ENCODE results near the gene AHNAK.
A peak's percentile ranks its signal among the peaks of the same experiment; 100 is the strongest.

AHNAK gene

GRCh38 chr11:62497132-62497801, 49.3 kb downstream of the AHNAK start (continued):
- TF ChIP-seq PRDM6 (tag by site-specific recombination; IDR thresholded peaks at IDR 0.05) = no peak
- no peak for TF ChIP-seq AEBP2 (tag by site-specific recombination; IDR thresholded peaks at IDR 0.05; ENCODE audit: borderline replicate concordance)
- no peak for TF ChIP-seq ZNF2 (tag by site-specific recombination; IDR thresholded peaks at IDR 0.05)
- TF ChIP-seq ZNF292 (tag by site-specific recombination; IDR thresholded peaks at IDR 0.05; ENCODE audit: borderline replicate concordance, low read depth) = no peak
- no peak for TF ChIP-seq ZFP41 (tag by site-specific recombination; IDR thresholded peaks at IDR 0.05; ENCODE audit: borderline replicate concordance)
- TF ChIP-seq ATF2 (tag by site-specific recombination; IDR thresholded peaks at IDR 0.05; ENCODE audit: low read depth) = no peak
- TF ChIP-seq ZNF658 (tag by site-specific recombination; IDR thresholded peaks at IDR 0.05) = no peak
- no peak for TF ChIP-seq BCL11B (tag by site-specific recombination; IDR thresholded peaks at IDR 0.05; ENCODE audit: low read depth)
- TF ChIP-seq ZNF366 (tag by site-specific recombination; conservative IDR thresholded peaks at IDR 0.05) = no peak
- TF ChIP-seq ZNF529 (tag by site-specific recombination; IDR thresholded peaks at IDR 0.05; ENCODE audit: insufficient replicate concordance) = no peak
- no peak for TF ChIP-seq ZNF157 (tag by site-specific recombination; IDR thresholded peaks at IDR 0.05)
- no peak for TF ChIP-seq ZNF341 (tag by site-specific recombination; IDR thresholded peaks at IDR 0.05; ENCODE audit: low read depth)
- TF ChIP-seq ZNF600 (tag by site-specific recombination; IDR thresholded peaks at IDR 0.05) = peak; percentile 55; the same call in 1 of the 2 replicates
- no peak for TF ChIP-seq ZNF121 (tag by site-specific recombination; IDR thresholded peaks at IDR 0.05)
- TF ChIP-seq ZNF394 (tag by site-specific recombination; IDR thresholded peaks at IDR 0.05; ENCODE audit: borderline replicate concordance) = no peak

GRCh38 chr11:62496676-62497075, 49.9 kb downstream of the AHNAK start:
- H3K36me3 ChIP-seq (ENCODE audit: control insufficient read depth in 2 of 2, insufficient read depth in 1 of 2, low read length in 2 of 2) = no peaks in the 10 kb centered on the region
- no peak overlapping the region for H3K4me3 ChIP-seq (ENCODE audit: low read depth, low read length)
- ChIA-PET CTCF (interaction anchor here (0.7 to 4.7 kb wide), 6 partner anchors 10 to 72 kb away, joined by 4 to 37 read pairs (median 4); no protein-coding TSS in a partner anchor), POLR2A (no interaction called here)
- H3K4me1 ChIP-seq (ENCODE audit: control insufficient read depth, insufficient read depth, low read length) = no peaks in the 10 kb centered on the region
- no peak overlapping the region for H3K27ac ChIP-seq (ENCODE audit: extremely low read depth, low read depth, low read length)
- peak; percentile 91 for TF ChIP-seq ZNF366 (tag by site-specific recombination; conservative IDR thresholded peaks at IDR 0.05)
- TF ChIP-seq ZNF555 (tag by site-specific recombination; conservative IDR thresholded peaks at IDR 0.05) = no peak
- H3K9me3 ChIP-seq (ENCODE audit: control insufficient read depth, insufficient read depth, low read depth, low read length) = no peaks in the 10 kb centered on the region

GRCh38 chr11:62494246-62494645, 52.4 kb downstream of the AHNAK start:
- Histone ChIP-seq H3K27ac (ENCODE audit: extremely low read depth, low read depth, low read length) (no peak overlapping the region), H3K4me3 (ENCODE audit: low read depth, low read length) (no peak overlapping the region), H3K36me3 (ENCODE audit: control insufficient read depth in 2 of 2, insufficient read depth in 1 of 2, low read length in 2 of 2) (no peaks in the 10 kb centered on the region), H3K4me1 (ENCODE audit: control insufficient read depth, insufficient read depth, low read length) (no peaks in the 10 kb centered on the region), H3K9me3 (ENCODE audit: control insufficient read depth, insufficient read depth, low read depth, low read length) (no peaks in the 10 kb centered on the region)
- TF ChIP-seq ZFP3 (tag by site-specific recombination; IDR thresholded peaks at IDR 0.05; ENCODE audit: low read depth) (no peak), ZNF416 (tag by site-specific recombination; IDR thresholded peaks at IDR 0.05) (no peak), ZNF560 (tag by site-specific recombination; IDR thresholded peaks at IDR 0.05; ENCODE audit: borderline replicate concordance) (no peak), ZEB2 (tag by site-specific recombination; IDR thresholded peaks at IDR 0.05) (no peak), KLF10 (tag by site-specific recombination; IDR thresholded peaks at IDR 0.05) (no peak), ZBTB21 (tag by site-specific recombination; IDR thresholded peaks at IDR 0.05) (no peak)
- ChIA-PET CTCF (interaction anchor here (1.7 kb wide), 1 partner anchor 70 kb away, joined by 6 read pairs; no protein-coding TSS in a partner anchor), POLR2A (no interaction called here)

All from HEK293 (cell line).